Neural progenitor cell (in vitro differentiated cells): ENCODE data around the gene ADM. TPM values are rescaled to one million over a fixed set of nuclear protein-coding genes. Genes with fewer than 3 reads are reported as not detected.

ENCODE experiments used
- DNase-seq: peaks from one replicate; pipeline ENCODE4 v3.0.0-alpha.2; 2016; ENCODE audit warnings: low spot score
- H2AFZ ChIP-seq: fragments of 200-600 bp; sonication (generic); replicated peaks from 2 replicates; pipeline ENCODE4 v1.6.1; 2016; ENCODE audit warnings: antibody characterized with exemption
- H3F3A ChIP-seq: fragments of 200-600 bp; sonication (generic); 2 replicates; pipeline ENCODE4 v1.6.1; 2016; ENCODE audit warnings: antibody characterized with exemption, low read depth
- H3K27ac ChIP-seq: fragments of 200-600 bp; sonication (generic); 2 replicates; pipeline ENCODE4 v1.5.1; 2016; ENCODE audit warnings: mild to moderate bottlenecking
- H3K27me3 ChIP-seq: fragments of 200-600 bp; sonication (generic); 2 replicates; pipeline ENCODE4 v1.6.1; 2016; ENCODE audit warnings: mild to moderate bottlenecking, moderate library complexity
- H3K36me3 ChIP-seq: fragments of 200-600 bp; sonication (generic); 2 replicates; pipeline ENCODE4 v1.5.1; 2016
- H3K4me1 ChIP-seq: fragments of 200-600 bp; sonication (generic); 2 replicates; pipeline ENCODE4 v1.6.1; 2016; ENCODE audit warnings: mixed run types
- H3K4me2 ChIP-seq: fragments of 200-600 bp; sonication (generic); 2 replicates; pipeline ENCODE4 v1.6.1; 2016
- H3K4me3 ChIP-seq: fragments of 200-600 bp; sonication (generic); 2 replicates; pipeline ENCODE4 v1.5.1; 2016
- H3K79me2 ChIP-seq: fragments of 200-600 bp; sonication (generic); 2 replicates; pipeline ENCODE4 v1.6.1; 2016; ENCODE audit warnings: low read depth
- H3K9ac ChIP-seq: fragments of 200-600 bp; sonication (generic); 2 replicates; pipeline ENCODE4 v1.6.1; 2016
- H3K9me3 ChIP-seq: fragments of 200-600 bp; sonication (generic); 2 replicates; pipeline ENCODE4 v1.5.1; 2016; ENCODE audit warnings: low read depth
- H4K20me1 ChIP-seq: fragments of 200-600 bp; sonication (generic); 2 replicates; pipeline ENCODE4 v1.6.1; 2016; ENCODE audit warnings: low read depth
- H3K27ac Mint-ChIP-seq: 3 replicates; pipeline ENCODE4 v1.8.0; 2021; ENCODE audit warnings: mixed read lengths
- H3K27me3 Mint-ChIP-seq: 2 replicates; pipeline ENCODE4 v1.8.0; 2022; ENCODE audit warnings: low read depth, mild to moderate bottlenecking, inconsistent platforms, moderate library complexity, mixed read lengths; ENCODE audit not compliant: insufficient read depth
- H3K36me3 Mint-ChIP-seq: 3 replicates; pipeline ENCODE4 v1.8.0; 2021; ENCODE audit warnings: mixed read lengths
- H3K4me1 Mint-ChIP-seq: 3 replicates; pipeline ENCODE4 v1.8.0; 2021; ENCODE audit warnings: mixed read lengths
- H3K4me3 Mint-ChIP-seq: 3 replicates; pipeline ENCODE4 v1.8.0; 2021; ENCODE audit warnings: mild to moderate bottlenecking, moderate library complexity, mixed read lengths
- H3K9me3 Mint-ChIP-seq: 3 replicates; pipeline ENCODE4 v1.8.0; 2020; ENCODE audit warnings: mixed read lengths
- EZH2 ChIP-seq: fragments of 200-600 bp; sonication (generic); IDR thresholded peaks from 2 replicates; pipeline ENCODE4 v1.6.1; 2017; ENCODE audit warnings: antibody characterized with exemption, mild to moderate bottlenecking, moderate library complexity
- EZH2phosphoT487 ChIP-seq: fragments of 200-600 bp; sonication (generic); IDR thresholded peaks from 2 replicates; pipeline ENCODE4 v1.6.1; 2017; ENCODE audit warnings: antibody characterized with exemption
- total RNA-seq: library from RNA; depleted of rRNA; stranded (reverse); fragments of >200 nt; gene quantifications from 2 replicates; pipeline ENCODE4 v1.2.3, GENCODE V29; 2015; ENCODE audit warnings: low replicate concordance
- TF ChIP-seq, protein P1 (sequence below): fragments of 200-600 bp; sonication (generic); IDR thresholded peaks from 2 replicates; pipeline ENCODE4 v1.5.1; 2017; ENCODE audit warnings: antibody characterized with exemption, mild to moderate bottlenecking

The ADM gene
- total RNA-seq, 1 donor from 2014 or later: 3.8 TPM

GRCh38 chr11:10327254-10327653, 22.4 kb downstream of the ADM start:
- no peak for DNase-seq
- no peaks in the 10 kb centered on the region for H3F3A ChIP-seq
- no peak overlapping the region for H3K4me3 ChIP-seq
- no peaks in the 10 kb centered on the region for H4K20me1 ChIP-seq
- Mint-ChIP-seq H3K4me3 (no peak overlapping the region), H3K9me3 (peaks cover 3% of the 10 kb centered on the region), H3K27me3 (no peaks in the 10 kb centered on the region), H3K27ac (no peak overlapping the region), H3K36me3 (no peaks in the 10 kb centered on the region), H3K4me1 (peaks cover 15% of the 10 kb centered on the region)
- H3K9me3 ChIP-seq: no peaks in the 10 kb centered on the region
- no peaks in the 10 kb centered on the region for H3K36me3 ChIP-seq
- H3K79me2 ChIP-seq: no peaks in the 10 kb centered on the region
- H2AFZ ChIP-seq: no peak overlapping the region
- H3K27ac ChIP-seq: no peak overlapping the region
- H3K27me3 ChIP-seq: no peaks in the 10 kb centered on the region
- H3K9ac ChIP-seq: no peak overlapping the region
- peaks cover 14% of the 10 kb centered on the region for H3K4me1 ChIP-seq
- H3K4me2 ChIP-seq: no peak overlapping the region
- no peak for TF ChIP-seq EZH2phosphoT487
- no peak for TF ChIP-seq EZH2
- TF ChIP-seq, protein P1, sequence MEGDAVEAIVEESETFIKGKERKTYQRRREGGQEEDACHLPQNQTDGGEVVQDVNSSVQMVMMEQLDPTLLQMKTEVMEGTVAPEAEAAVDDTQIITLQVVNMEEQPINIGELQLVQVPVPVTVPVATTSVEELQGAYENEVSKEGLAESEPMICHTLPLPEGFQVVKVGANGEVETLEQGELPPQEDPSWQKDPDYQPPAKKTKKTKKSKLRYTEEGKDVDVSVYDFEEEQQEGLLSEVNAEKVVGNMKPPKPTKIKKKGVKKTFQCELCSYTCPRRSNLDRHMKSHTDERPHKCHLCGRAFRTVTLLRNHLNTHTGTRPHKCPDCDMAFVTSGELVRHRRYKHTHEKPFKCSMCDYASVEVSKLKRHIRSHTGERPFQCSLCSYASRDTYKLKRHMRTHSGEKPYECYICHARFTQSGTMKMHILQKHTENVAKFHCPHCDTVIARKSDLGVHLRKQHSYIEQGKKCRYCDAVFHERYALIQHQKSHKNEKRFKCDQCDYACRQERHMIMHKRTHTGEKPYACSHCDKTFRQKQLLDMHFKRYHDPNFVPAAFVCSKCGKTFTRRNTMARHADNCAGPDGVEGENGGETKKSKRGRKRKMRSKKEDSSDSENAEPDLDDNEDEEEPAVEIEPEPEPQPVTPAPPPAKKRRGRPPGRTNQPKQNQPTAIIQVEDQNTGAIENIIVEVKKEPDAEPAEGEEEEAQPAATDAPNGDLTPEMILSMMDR: no peak

DNA sequence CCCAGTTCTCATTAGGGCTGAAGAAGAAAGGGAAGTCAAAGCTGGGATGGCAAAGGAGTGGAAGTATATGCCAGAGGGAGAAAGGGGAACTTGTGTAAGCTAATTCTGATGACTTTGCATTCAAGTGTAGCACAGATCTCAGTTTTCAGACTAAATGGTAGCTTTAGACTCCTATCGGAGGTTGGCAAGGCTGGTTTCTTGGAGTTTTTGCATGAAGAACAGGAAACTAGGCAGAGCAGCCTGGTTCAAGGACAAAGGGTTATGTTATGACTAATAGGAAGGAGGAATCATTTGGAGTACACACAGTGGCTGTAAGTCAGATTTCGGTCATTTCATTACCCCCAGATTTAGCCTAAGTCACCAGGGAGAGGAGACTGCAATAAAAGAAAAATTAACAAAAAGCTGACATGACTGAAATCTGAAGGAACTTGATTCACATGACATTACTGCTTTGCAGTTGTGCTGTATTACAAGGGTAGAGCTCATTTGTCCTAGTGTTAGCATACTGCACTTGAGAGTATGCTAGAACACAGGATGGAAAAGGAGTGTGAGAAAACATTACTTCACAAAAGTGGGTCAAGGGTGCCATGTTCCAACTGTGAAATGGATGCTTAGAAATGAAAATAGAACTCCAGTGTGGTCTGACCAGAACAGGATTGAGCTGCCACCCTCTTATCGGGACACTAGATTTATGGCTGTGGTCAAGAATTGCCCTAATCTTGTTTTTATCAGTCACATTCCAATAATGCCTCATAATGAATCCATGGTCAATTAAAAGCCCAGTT, 23.6 kb downstream of the ADM start:
- H3K27ac ChIP-seq: no peak overlapping the region
- H3K36me3 ChIP-seq: no peaks in the 10 kb centered on the region
- no peak overlapping the region for H3K9ac ChIP-seq
- no peak overlapping the region for H3K4me3 Mint-ChIP-seq
- no peaks in the 10 kb centered on the region for H4K20me1 ChIP-seq
- no peaks in the 10 kb centered on the region for H3K9me3 ChIP-seq
- H3K27me3 Mint-ChIP-seq: no peaks in the 10 kb centered on the region
- no peak overlapping the region for H3K4me3 ChIP-seq
- H3K4me1 Mint-ChIP-seq: peaks cover 3% of the 10 kb centered on the region
- H3K79me2 ChIP-seq: no peaks in the 10 kb centered on the region
- H3K4me1 ChIP-seq: peaks cover 10% of the 10 kb centered on the region
- H3K4me2 ChIP-seq: no peak overlapping the region
- H3K36me3 Mint-ChIP-seq: no peaks in the 10 kb centered on the region
- H2AFZ ChIP-seq: no peak overlapping the region
- H3F3A ChIP-seq: no peaks in the 10 kb centered on the region
- no peak for TF ChIP-seq EZH2
- TF ChIP-seq, protein P1: no peak
- no peak for TF ChIP-seq EZH2phosphoT487
- no peak for DNase-seq
- peak overlapping the region; percentile 77 for H3K27ac Mint-ChIP-seq
- H3K27me3 ChIP-seq: no peaks in the 10 kb centered on the region
- H3K9me3 Mint-ChIP-seq: peaks cover 3% of the 10 kb centered on the region

DNA sequence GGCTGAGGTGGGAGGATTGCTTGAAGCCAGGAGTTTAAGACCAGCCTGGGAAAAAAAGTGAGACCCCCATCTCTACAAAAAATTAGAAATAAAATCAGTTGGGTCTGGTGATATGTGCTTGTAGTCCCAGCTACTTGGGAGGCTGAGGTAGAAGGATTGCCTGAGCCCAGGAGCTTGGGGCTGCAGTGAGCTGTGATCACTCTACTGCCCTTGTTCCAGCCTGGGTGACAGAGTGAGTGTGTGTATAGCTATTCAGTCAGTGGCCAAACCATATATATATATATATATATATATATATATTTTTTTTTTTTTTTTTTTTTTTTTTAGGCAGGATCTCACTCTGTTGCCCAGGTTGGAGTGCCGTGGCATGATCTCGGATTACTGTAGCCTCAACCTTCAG, 24.5 kb downstream of the ADM start:
- Histone ChIP-seq H3K4me2 (no peak overlapping the region), H2AFZ (no peak overlapping the region), H3K27me3 (no peaks in the 10 kb centered on the region), H3K9me3 (no peaks in the 10 kb centered on the region), H3K4me3 (no peak overlapping the region), H3K9ac (no peak overlapping the region), H3F3A (no peaks in the 10 kb centered on the region), H3K27ac (no peak overlapping the region), H3K36me3 (no peaks in the 10 kb centered on the region), H3K79me2 (no peaks in the 10 kb centered on the region), H4K20me1 (no peaks in the 10 kb centered on the region), H3K4me1 (peaks cover 1% of the 10 kb centered on the region)
- Mint-ChIP-seq H3K9me3 (peaks cover 3% of the 10 kb centered on the region), H3K27ac (no peak overlapping the region), H3K4me1 (peaks cover 2% of the 10 kb centered on the region), H3K36me3 (no peaks in the 10 kb centered on the region), H3K4me3 (no peak overlapping the region), H3K27me3 (no peaks in the 10 kb centered on the region)
- TF ChIP-seq EZH2phosphoT487: no peak
- no peak for TF ChIP-seq EZH2
- TF ChIP-seq, protein P1: no peak
- DNase-seq: no peak
